Measurements from ENCODE around the gene RHOBTB3. TPM values are rescaled to one million over a fixed set of nuclear protein-coding genes. Genes with fewer than 3 reads are reported as not detected.

Gene RHOBTB3
- total RNA-seq, 1 experiment from 2014 or later = 95.2 TPM

- no peak overlapping the region for H3K27ac ChIP-seq (ENCODE audit: low read length)
- no peak overlapping the region for H3K4me3 ChIP-seq (ENCODE audit: low read depth in 2 of 2, low read length in 2 of 2)
- intact Hi-C loops (cut with micrococcal nuclease; ENCODE audit: unreplicated experiment) (no loop called here), in situ Hi-C loops (cut with HindIII; ENCODE audit: low pct_unique_long_range_greater_than_20kb, low sequenced_read_pairs) (no loop called here)
- DNase-seq (ENCODE audit: low read depth, low spot score) = no peak
- ChIA-PET POLR2A (no interaction called here), CTCF (no interaction called here)
- BruUV-seq (replicated peaks) = no TSS peak
- ATAC-seq = no peak
- H3K9me3 ChIP-seq (ENCODE audit: control insufficient read depth, insufficient read depth, low read depth, low read length) = no peaks in the 10 kb centered on the region
- no peaks in the 10 kb centered on the region for H3K27me3 ChIP-seq (ENCODE audit: control insufficient read depth, insufficient read depth, low read length)
- no peaks in the 10 kb centered on the region for H3K36me3 ChIP-seq (ENCODE audit: control insufficient read depth, insufficient read depth, low read length)
- TF ChIP-seq, protein P1, sequence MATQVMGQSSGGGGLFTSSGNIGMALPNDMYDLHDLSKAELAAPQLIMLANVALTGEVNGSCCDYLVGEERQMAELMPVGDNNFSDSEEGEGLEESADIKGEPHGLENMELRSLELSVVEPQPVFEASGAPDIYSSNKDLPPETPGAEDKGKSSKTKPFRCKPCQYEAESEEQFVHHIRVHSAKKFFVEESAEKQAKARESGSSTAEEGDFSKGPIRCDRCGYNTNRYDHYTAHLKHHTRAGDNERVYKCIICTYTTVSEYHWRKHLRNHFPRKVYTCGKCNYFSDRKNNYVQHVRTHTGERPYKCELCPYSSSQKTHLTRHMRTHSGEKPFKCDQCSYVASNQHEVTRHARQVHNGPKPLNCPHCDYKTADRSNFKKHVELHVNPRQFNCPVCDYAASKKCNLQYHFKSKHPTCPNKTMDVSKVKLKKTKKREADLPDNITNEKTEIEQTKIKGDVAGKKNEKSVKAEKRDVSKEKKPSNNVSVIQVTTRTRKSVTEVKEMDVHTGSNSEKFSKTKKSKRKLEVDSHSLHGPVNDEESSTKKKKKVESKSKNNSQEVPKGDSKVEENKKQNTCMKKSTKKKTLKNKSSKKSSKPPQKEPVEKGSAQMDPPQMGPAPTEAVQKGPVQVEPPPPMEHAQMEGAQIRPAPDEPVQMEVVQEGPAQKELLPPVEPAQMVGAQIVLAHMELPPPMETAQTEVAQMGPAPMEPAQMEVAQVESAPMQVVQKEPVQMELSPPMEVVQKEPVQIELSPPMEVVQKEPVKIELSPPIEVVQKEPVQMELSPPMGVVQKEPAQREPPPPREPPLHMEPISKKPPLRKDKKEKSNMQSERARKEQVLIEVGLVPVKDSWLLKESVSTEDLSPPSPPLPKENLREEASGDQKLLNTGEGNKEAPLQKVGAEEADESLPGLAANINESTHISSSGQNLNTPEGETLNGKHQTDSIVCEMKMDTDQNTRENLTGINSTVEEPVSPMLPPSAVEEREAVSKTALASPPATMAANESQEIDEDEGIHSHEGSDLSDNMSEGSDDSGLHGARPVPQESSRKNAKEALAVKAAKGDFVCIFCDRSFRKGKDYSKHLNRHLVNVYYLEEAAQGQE (IDR thresholded peaks at IDR 0.05; ENCODE audit: insufficient read depth in 1 of 2, low read depth in 2 of 2, low read length in 1 of 2) = no peak
- no peak for TF ChIP-seq TCF7L2 (IDR thresholded peaks at IDR 0.05; ENCODE audit: low read depth, low read length)
- TF ChIP-seq CTCF (IDR thresholded peaks at IDR 0.05) = no peak
- TF ChIP-seq POLR2AphosphoS5 (IDR thresholded peaks at IDR 0.05; ENCODE audit: low read depth, low read length) = no peak
- no peak for TF ChIP-seq SIN3A (IDR thresholded peaks at IDR 0.05; ENCODE audit: borderline replicate concordance, insufficient read depth, low read depth, low read length)
- peaks cover 14% of the 10 kb centered on the region for H3K4me1 ChIP-seq (ENCODE audit: control insufficient read depth, insufficient read depth, low read length)
Observed at GRCh38 chr5:95827892-95828246, 96.7 kb downstream of the RHOBTB3 start.

- no peak overlapping the region for H3K4me3 ChIP-seq (ENCODE audit: low read depth in 2 of 2, low read length in 2 of 2)
- H3K4me1 ChIP-seq (ENCODE audit: control insufficient read depth, insufficient read depth, low read length) = peaks cover 5% of the 10 kb centered on the region
- ChIA-PET POLR2A (no interaction called here), CTCF (no interaction called here)
- intact Hi-C loops (cut with micrococcal nuclease; ENCODE audit: unreplicated experiment) = no loop called here
- in situ Hi-C loops (cut with HindIII; ENCODE audit: low pct_unique_long_range_greater_than_20kb, low sequenced_read_pairs) = no loop called here
- DNase-seq (ENCODE audit: low read depth, low spot score) (no peak), ATAC-seq (no peak)
- no peak overlapping the region for H3K27ac ChIP-seq (ENCODE audit: low read length)
- TF ChIP-seq, protein P1 (IDR thresholded peaks at IDR 0.05; ENCODE audit: insufficient read depth in 1 of 2, low read depth in 2 of 2, low read length in 1 of 2) = no peak
- TF ChIP-seq SIN3A (IDR thresholded peaks at IDR 0.05; ENCODE audit: borderline replicate concordance, insufficient read depth, low read depth, low read length) (no peak), TCF7L2 (IDR thresholded peaks at IDR 0.05; ENCODE audit: low read depth, low read length) (no peak), CTCF (IDR thresholded peaks at IDR 0.05) (no peak), POLR2AphosphoS5 (IDR thresholded peaks at IDR 0.05; ENCODE audit: low read depth, low read length) (no peak)
- H3K27me3 ChIP-seq (ENCODE audit: control insufficient read depth, insufficient read depth, low read length) = no peaks in the 10 kb centered on the region
- BruUV-seq (replicated peaks) = no TSS peak
- no peaks in the 10 kb centered on the region for H3K36me3 ChIP-seq (ENCODE audit: control insufficient read depth, insufficient read depth, low read length)
- no peaks in the 10 kb centered on the region for H3K9me3 ChIP-seq (ENCODE audit: control insufficient read depth, insufficient read depth, low read depth, low read length)
Observed at GRCh38 chr5:95830226-95830625, 99.1 kb downstream of the RHOBTB3 start.

Data from Panc1 (cell line).